Measurements from ENCODE around the gene ARHGAP44. TPM values are rescaled to one million over a fixed set of nuclear protein-coding genes. Genes with fewer than 3 reads are reported as not detected.

ARHGAP44 gene
- total and polyA plus RNA-seq, 8 donors, result 2.8 to 239 (median 7.4) TPM

DNA sequence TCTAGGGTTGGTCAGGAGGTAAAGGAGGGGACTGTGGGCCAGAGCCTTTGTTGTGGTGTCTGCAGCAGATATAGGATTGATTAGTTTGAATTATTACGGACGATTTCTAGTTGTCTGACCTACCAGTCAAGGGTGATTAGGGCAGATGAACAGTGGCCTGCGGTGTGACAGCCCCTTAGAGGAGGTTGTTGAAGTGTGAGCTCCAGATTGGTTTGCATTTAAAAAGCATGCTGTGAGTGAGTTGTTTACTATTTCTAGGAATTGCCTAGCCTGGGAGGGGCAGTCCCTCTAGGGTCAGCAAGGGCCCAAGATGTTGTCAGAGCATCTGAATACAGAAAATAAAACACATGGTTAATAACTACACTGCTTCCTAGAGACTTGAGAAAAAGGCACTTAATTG lies 108.8 kb downstream of the ARHGAP44 start:
- Histone ChIP-seq H3K9me3 (peaks cover 0 to 10% (median 5%) of the 10 kb centered on the region in 4 donors), H3K36me3 (peaks cover 0 to 16% (median 11%) of the 10 kb centered on the region in 4 donors), H3K4me1 (no peaks in the 10 kb centered on the region), H3K27ac (no peak overlapping the region), H3K27me3 (no peaks in the 10 kb centered on the region), H3K4me3 (no peak overlapping the region)
- DNase-seq, result no peak
- intact Hi-C loops (cut with DNase I; ENCODE audit: low total_unique reads), result no loop called here
- WGBS, 5 donors, result 63 to 80% (median 76%) methylated on average over 3 of the region's 3 CpGs
- TF ChIP-seq, protein P1, sequence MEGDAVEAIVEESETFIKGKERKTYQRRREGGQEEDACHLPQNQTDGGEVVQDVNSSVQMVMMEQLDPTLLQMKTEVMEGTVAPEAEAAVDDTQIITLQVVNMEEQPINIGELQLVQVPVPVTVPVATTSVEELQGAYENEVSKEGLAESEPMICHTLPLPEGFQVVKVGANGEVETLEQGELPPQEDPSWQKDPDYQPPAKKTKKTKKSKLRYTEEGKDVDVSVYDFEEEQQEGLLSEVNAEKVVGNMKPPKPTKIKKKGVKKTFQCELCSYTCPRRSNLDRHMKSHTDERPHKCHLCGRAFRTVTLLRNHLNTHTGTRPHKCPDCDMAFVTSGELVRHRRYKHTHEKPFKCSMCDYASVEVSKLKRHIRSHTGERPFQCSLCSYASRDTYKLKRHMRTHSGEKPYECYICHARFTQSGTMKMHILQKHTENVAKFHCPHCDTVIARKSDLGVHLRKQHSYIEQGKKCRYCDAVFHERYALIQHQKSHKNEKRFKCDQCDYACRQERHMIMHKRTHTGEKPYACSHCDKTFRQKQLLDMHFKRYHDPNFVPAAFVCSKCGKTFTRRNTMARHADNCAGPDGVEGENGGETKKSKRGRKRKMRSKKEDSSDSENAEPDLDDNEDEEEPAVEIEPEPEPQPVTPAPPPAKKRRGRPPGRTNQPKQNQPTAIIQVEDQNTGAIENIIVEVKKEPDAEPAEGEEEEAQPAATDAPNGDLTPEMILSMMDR (IDR thresholded peaks at IDR 0.05), result no peak
- no peak for TF ChIP-seq POLR2A (IDR thresholded peaks at IDR 0.05)
- no peak for TF ChIP-seq EP300 (IDR thresholded peaks at IDR 0.05)
- no peak for TF ChIP-seq POLR2AphosphoS5 (IDR thresholded peaks at IDR 0.05)

- whole genome bisulfite sequencing, 5 donors, result 62 to 74% (median 65%) methylated on average over 4 of the region's 4 CpGs
- H3K36me3 ChIP-seq, result peaks cover 0 to 16% (median 11%) of the 10 kb centered on the region in 4 donors
- no peak for DNase-seq
- intact Hi-C loops (cut with DNase I; ENCODE audit: low total_unique reads), result no loop called here
- H3K9me3 ChIP-seq, result peaks cover 0 to 9% (median 5%) of the 10 kb centered on the region in 4 donors
- no peaks in the 10 kb centered on the region for H3K4me1 ChIP-seq
- H3K4me3 ChIP-seq, result no peak overlapping the region
- TF ChIP-seq POLR2A (IDR thresholded peaks at IDR 0.05) (no peak), POLR2AphosphoS5 (IDR thresholded peaks at IDR 0.05) (no peak), EP300 (IDR thresholded peaks at IDR 0.05) (no peak)
- TF ChIP-seq, protein P1 (IDR thresholded peaks at IDR 0.05), result no peak
- no peak overlapping the region for H3K27ac ChIP-seq
- H3K27me3 ChIP-seq, result no peaks in the 10 kb centered on the region
Measured at GRCh38 chr17:12899604-12900003, 110.3 kb downstream of the ARHGAP44 start.

- no peak for TF ChIP-seq POLR2AphosphoS5 (IDR thresholded peaks at IDR 0.05)
- no peak for TF ChIP-seq EP300 (IDR thresholded peaks at IDR 0.05)
- no peak for TF ChIP-seq POLR2A (IDR thresholded peaks at IDR 0.05)
- TF ChIP-seq, protein P1 (IDR thresholded peaks at IDR 0.05), result no peak
- Histone ChIP-seq H3K9me3 (peaks cover 0 to 9% (median 5%) of the 10 kb centered on the region in 4 donors), H3K4me1 (no peaks in the 10 kb centered on the region), H3K27ac (no peak overlapping the region), H3K27me3 (no peaks in the 10 kb centered on the region), H3K4me3 (no peak overlapping the region), H3K36me3 (peaks cover 0 to 16% (median 11%) of the 10 kb centered on the region in 4 donors)
- intact Hi-C loops (cut with DNase I; ENCODE audit: low total_unique reads), result no loop called here
- DNase-seq, result peak in 1 of 2 donors; percentile 33
- WGBS, 5 donors, result 40 to 63% (median 48%) methylated on average over 6 of the region's 6 CpGs
Measured at GRCh38 chr17:12900474-12900873, 111.2 kb downstream of the ARHGAP44 start.

DNA sequence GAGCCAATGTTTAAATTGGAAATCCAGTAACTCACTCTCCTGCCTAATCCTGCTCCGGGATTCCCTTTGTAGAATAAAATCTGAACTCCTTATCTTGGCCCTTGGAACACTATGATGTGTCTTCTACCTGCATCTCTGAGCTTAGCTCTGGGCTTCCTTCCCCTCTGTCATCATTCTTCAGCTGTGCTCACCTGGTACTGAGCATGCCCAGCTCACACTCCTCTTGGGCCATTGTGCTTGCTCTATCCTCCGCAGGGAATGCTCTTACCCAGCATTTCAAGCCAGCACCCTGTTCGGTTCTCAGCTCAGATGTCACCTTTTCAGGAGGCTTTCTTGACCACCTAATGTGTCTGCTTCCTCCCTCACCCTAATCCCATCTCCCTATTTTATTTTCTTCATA lies 112.7 kb downstream of the ARHGAP44 start:
- intact Hi-C loops (cut with DNase I; ENCODE audit: low total_unique reads), result no loop called here
- TF ChIP-seq POLR2AphosphoS5 (IDR thresholded peaks at IDR 0.05) (no peak), EP300 (IDR thresholded peaks at IDR 0.05) (no peak)

GRCh38 chr17:12907477-12907876 lies 118.2 kb downstream of the ARHGAP44 start:
- DNase-seq, result no peak
- intact Hi-C loops (cut with DNase I; ENCODE audit: low total_unique reads), result no loop called here
- no peaks in the 10 kb centered on the region for H3K9me3 ChIP-seq
- no peak overlapping the region for H3K4me3 ChIP-seq
- peaks cover 0 to 16% (median 2%) of the 10 kb centered on the region in 4 donors for H3K36me3 ChIP-seq
- no peaks in the 10 kb centered on the region for H3K27me3 ChIP-seq
- TF ChIP-seq EP300 (IDR thresholded peaks at IDR 0.05) (no peak), POLR2AphosphoS5 (IDR thresholded peaks at IDR 0.05) (no peak), POLR2A (IDR thresholded peaks at IDR 0.05) (no peak)
- TF ChIP-seq, protein P1 (IDR thresholded peaks at IDR 0.05), result no peak
- no peaks in the 10 kb centered on the region for H3K4me1 ChIP-seq
- no peak overlapping the region for H3K27ac ChIP-seq

More for the DNA sequence above, 112.7 kb downstream of the ARHGAP44 start:
- H3K36me3 ChIP-seq, result peaks cover 0 to 18% (median 9%) of the 10 kb centered on the region in 4 donors
- H3K9me3 ChIP-seq, result peaks cover 0 to 9% (median 5%) of the 10 kb centered on the region in 4 donors
- no peak overlapping the region for H3K27ac ChIP-seq
- H3K4me1 ChIP-seq, result no peaks in the 10 kb centered on the region
- no peak for DNase-seq
- no peak overlapping the region for H3K4me3 ChIP-seq
- no peaks in the 10 kb centered on the region for H3K27me3 ChIP-seq
- WGBS, 5 donors, result 76 to 90% (median 82%) methylated on average over 3 of the region's 3 CpGs

Data from stomach (tissue), 9 donors.